ENCODE results near the gene FAM118B.
A peak's percentile ranks its signal among the peaks of the same experiment; 100 is the strongest.

The FAM118B gene

GRCh38 chr11:126210871-126211235 lies 729 bp upstream of the FAM118B start:
- H3K9me2 ChIP-seq (ENCODE audit: low read depth, low read length), result no peaks in the 10 kb centered on the region
- H3F3A ChIP-seq (ENCODE audit: insufficient read depth, low read length), result no peaks in the 10 kb centered on the region
- H3K27ac ChIP-seq (ENCODE audit: low read depth, low read length, poor library complexity, severe bottlenecking), result no peak overlapping the region
- H3K4me1 ChIP-seq (ENCODE audit: insufficient read depth, low read length, severe bottlenecking), result peaks cover 24% of the 10 kb centered on the region
- TF ChIP-seq CTCF (IDR thresholded peaks at IDR 0.05; ENCODE audit: low read length) (no peak), EZH2 (IDR thresholded peaks at IDR 0.05; ENCODE audit: borderline replicate concordance, low read length) (no peak)
- no peak overlapping the region for H2AFZ ChIP-seq (ENCODE audit: low read length)
- peak overlapping the region; percentile 73 for H3K4me3 ChIP-seq (ENCODE audit: low read depth, low read length, poor library complexity, severe bottlenecking)
- H3K79me2 ChIP-seq (ENCODE audit: insufficient read depth, low read length), result peaks cover 18% of the 10 kb centered on the region; the same call in 1 of the 2 replicates
- H4K20me1 ChIP-seq (ENCODE audit: insufficient read depth, low read length), result no peaks in the 10 kb centered on the region
- peak overlapping the region; percentile 69 for H3K9ac ChIP-seq (ENCODE audit: low read length)
- no peaks in the 10 kb centered on the region for H3K9me3 ChIP-seq (ENCODE audit: low read length)
- peak overlapping the region; percentile 94 for H3K4me2 ChIP-seq (ENCODE audit: low read length)
- H3K36me3 ChIP-seq (ENCODE audit: insufficient read depth, low read length), result peaks cover 25% of the 10 kb centered on the region
- no peaks in the 10 kb centered on the region for H3K27me3 ChIP-seq (ENCODE audit: insufficient read depth, low read length)

GRCh38 chr11:126212089-126212660 lies 593 bp downstream of the FAM118B start:
- Histone ChIP-seq H3K4me3 (ENCODE audit: low read depth, low read length, poor library complexity, severe bottlenecking) (peak overlapping the region; percentile 73), H3F3A (ENCODE audit: insufficient read depth, low read length) (no peaks in the 10 kb centered on the region), H3K36me3 (ENCODE audit: insufficient read depth, low read length) (peaks cover 15% of the 10 kb centered on the region), H3K4me1 (ENCODE audit: insufficient read depth, low read length, severe bottlenecking) (peaks cover 29% of the 10 kb centered on the region), H3K27me3 (ENCODE audit: insufficient read depth, low read length) (no peaks in the 10 kb centered on the region), H4K20me1 (ENCODE audit: insufficient read depth, low read length) (no peaks in the 10 kb centered on the region), H3K9me3 (ENCODE audit: low read length) (no peaks in the 10 kb centered on the region), H3K27ac (ENCODE audit: low read depth, low read length, poor library complexity, severe bottlenecking) (no peak overlapping the region), H3K79me2 (ENCODE audit: insufficient read depth, low read length) (peaks cover 18% of the 10 kb centered on the region; the same call in 1 of the 2 replicates), H2AFZ (ENCODE audit: low read length) (no peak overlapping the region), H3K9me2 (ENCODE audit: low read depth, low read length) (no peaks in the 10 kb centered on the region), H3K4me2 (ENCODE audit: low read length) (peak overlapping the region; percentile 96), H3K9ac (ENCODE audit: low read length) (peak overlapping the region; percentile 69)
- no peak for TF ChIP-seq CTCF (IDR thresholded peaks at IDR 0.05; ENCODE audit: low read length)
- no peak for TF ChIP-seq EZH2 (IDR thresholded peaks at IDR 0.05; ENCODE audit: borderline replicate concordance, low read length)

- no peak overlapping the region for H3K9ac ChIP-seq (ENCODE audit: low read length)
- no peaks in the 10 kb centered on the region for H3K9me2 ChIP-seq (ENCODE audit: low read depth, low read length)
- no peaks in the 10 kb centered on the region for H4K20me1 ChIP-seq (ENCODE audit: insufficient read depth, low read length)
- no peak overlapping the region for H3K27ac ChIP-seq (ENCODE audit: low read depth, low read length, poor library complexity, severe bottlenecking)
- peaks cover 1% of the 10 kb centered on the region; the same call in 1 of the 2 replicates for H3K36me3 ChIP-seq (ENCODE audit: insufficient read depth, low read length)
- H3K4me3 ChIP-seq (ENCODE audit: low read depth, low read length, poor library complexity, severe bottlenecking), result no peak overlapping the region
- H2AFZ ChIP-seq (ENCODE audit: low read length), result no peak overlapping the region
- TF ChIP-seq EZH2 (IDR thresholded peaks at IDR 0.05; ENCODE audit: borderline replicate concordance, low read length) (no peak), CTCF (IDR thresholded peaks at IDR 0.05; ENCODE audit: low read length) (no peak)
- H3F3A ChIP-seq (ENCODE audit: insufficient read depth, low read length), result no peaks in the 10 kb centered on the region
- peaks cover 40% of the 10 kb centered on the region for H3K4me1 ChIP-seq (ENCODE audit: insufficient read depth, low read length, severe bottlenecking)
- no peaks in the 10 kb centered on the region for H3K27me3 ChIP-seq (ENCODE audit: insufficient read depth, low read length)
- no peaks in the 10 kb centered on the region for H3K9me3 ChIP-seq (ENCODE audit: low read length)
- no peak overlapping the region for H3K4me2 ChIP-seq (ENCODE audit: low read length)
- peaks cover 18% of the 10 kb centered on the region; the same call in 1 of the 2 replicates for H3K79me2 ChIP-seq (ENCODE audit: insufficient read depth, low read length)
Observed at GRCh38 chr11:126214441-126214840, 2.9 kb downstream of the FAM118B start.
